Gastroesophageal sphincter (tissue), 3 donors: ENCODE measurements around the gene PLEKHA8.

Experiments used
- POLR2A ChIP-seq, 2 donors: fragments of 450-650 bp; IDR thresholded peaks; one replicate each; pipeline ENCODE4 v1.6.1; 2017; ENCODE audit warnings: antibody characterized with exemption in 2 of 2, mild to moderate bottlenecking in 2 of 2, moderate library complexity in 1 of 2
- POLR2AphosphoS5 ChIP-seq: sonication (generic); formaldehyde crosslinking; IDR thresholded peaks from one replicate; pipeline ENCODE4 v1.6.1; 2017; ENCODE audit warnings: antibody characterized with exemption
- TF ChIP-seq, protein P1 (sequence below), 4 experiments: fragments of 200-600 bp in 2 of 4; fragments of 450-650 bp in 2 of 4; sonication (generic) in 1 of 4; IDR thresholded peaks; one replicate each; pipeline ENCODE4 v1.5.1; 2017 to 2019; ENCODE audit warnings: antibody characterized with exemption in 4 of 4, mild to moderate bottlenecking in 2 of 4, moderate library complexity in 2 of 4

DNA sequence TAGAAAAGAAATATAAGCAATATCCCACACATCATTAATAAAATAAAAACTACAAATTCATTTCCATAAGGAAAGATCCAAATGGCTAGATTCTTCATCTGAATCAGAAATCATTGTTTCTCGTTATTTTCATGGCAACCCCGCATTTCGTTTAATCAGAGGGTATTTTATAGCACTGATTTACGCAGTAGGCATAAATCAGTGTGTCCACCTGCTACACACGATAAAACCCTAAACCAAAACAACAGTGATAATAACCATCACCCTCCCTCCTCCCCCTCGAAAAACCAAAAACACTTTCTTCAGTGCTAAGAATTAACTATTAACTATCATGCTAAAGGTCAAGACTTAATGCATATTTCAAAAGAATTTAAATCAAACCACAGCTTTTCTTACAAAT lies 18.2 kb upstream of the PLEKHA8 start:
- TF ChIP-seq, protein P1, sequence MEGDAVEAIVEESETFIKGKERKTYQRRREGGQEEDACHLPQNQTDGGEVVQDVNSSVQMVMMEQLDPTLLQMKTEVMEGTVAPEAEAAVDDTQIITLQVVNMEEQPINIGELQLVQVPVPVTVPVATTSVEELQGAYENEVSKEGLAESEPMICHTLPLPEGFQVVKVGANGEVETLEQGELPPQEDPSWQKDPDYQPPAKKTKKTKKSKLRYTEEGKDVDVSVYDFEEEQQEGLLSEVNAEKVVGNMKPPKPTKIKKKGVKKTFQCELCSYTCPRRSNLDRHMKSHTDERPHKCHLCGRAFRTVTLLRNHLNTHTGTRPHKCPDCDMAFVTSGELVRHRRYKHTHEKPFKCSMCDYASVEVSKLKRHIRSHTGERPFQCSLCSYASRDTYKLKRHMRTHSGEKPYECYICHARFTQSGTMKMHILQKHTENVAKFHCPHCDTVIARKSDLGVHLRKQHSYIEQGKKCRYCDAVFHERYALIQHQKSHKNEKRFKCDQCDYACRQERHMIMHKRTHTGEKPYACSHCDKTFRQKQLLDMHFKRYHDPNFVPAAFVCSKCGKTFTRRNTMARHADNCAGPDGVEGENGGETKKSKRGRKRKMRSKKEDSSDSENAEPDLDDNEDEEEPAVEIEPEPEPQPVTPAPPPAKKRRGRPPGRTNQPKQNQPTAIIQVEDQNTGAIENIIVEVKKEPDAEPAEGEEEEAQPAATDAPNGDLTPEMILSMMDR (IDR thresholded peaks at IDR 0.05) = no peak
- TF ChIP-seq POLR2A (IDR thresholded peaks at IDR 0.05) = no peak
- TF ChIP-seq POLR2AphosphoS5 = no peak
